Hematopoietic multipotent progenitor cell treated with erythropoietin and hydrocortisone succinate and interleukin-3 and kit ligand, for 8 days (in vitro differentiated cells): ENCODE results near the gene MATCAP1.

Experiments used
- DNase-seq: peaks from one replicate; pipeline ENCODE4 v3.0.0-alpha.2; 2015

Gene MATCAP1

DNA sequence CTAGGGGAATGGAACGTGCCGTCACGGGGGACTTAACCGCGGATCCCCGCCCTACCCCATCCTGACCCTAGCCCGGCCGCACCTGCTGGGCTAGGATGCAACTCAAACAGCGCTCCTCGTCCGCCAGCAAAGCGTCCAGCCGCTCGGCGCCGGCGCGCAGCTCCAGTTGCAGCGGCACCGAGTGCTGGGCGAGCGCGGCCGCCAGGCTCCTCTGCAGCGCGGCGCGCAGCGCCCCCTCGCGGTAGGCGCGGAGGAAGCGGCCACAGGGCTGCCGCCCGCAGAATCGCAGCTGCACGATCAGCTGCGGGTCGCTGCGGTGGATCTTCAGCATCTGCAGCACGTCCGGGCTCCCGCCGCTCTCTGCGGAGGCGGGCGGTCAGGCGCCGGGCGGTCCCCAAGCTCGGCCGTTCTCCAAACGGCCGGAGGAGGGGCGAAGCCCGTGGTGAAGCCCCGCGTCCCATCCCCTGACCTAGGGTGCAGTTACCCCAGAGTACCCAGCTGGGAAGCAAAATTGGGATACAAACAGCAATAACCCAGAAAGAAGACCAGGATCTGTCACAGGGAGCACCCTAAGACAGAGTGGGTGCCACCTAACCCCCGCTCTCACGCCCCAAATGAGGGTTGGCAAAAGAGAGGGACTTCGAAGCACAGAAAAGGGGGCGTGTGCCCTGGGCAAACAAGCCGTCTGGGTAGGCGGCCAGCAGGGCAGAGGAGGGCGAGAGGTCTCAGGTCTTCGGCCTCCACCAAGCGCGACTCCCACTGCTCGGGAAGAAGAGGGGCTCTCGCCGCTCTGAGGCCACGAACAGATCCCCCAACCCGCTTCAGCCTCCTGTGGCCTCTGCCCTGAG lies 28.2 kb downstream of the MATCAP1 start:
- peak; percentile 60 for DNase-seq

DNA sequence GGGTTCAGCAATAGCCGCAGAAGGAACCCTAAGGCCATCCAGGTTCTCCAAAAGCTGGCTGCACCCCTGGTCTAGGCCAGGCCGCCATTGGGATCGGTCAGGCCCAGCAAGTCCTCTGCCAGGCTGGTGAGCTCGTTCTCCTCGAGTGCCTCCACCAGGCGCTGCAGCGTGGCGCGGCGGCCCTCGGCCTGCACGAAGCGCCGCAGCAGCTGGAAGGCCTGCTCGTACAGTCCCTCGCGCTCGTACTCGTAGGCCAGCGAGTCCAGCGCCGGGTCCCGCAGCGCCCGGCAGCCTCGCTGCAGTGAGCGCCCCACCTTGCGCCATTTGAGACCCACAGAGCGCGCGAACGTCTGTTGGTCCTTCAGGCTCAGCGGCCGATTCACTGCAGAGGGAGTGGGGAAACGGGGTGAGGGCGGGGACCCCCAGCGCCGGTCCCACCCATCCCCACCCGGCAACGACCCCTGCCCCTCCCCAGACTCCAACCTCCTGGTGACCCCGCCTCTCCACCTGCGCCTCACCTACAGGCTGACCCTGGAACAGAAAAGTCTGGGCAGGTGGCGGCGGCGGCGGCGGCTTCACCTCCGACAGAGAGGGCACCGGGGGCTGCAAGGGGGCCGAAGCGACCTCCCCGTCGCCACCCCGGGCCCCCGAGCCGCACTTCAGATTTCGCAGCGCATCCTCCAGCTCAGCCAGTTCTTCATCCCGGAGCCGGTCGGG lies 29.0 kb downstream of the MATCAP1 start:
- no peak for DNase-seq

DNA sequence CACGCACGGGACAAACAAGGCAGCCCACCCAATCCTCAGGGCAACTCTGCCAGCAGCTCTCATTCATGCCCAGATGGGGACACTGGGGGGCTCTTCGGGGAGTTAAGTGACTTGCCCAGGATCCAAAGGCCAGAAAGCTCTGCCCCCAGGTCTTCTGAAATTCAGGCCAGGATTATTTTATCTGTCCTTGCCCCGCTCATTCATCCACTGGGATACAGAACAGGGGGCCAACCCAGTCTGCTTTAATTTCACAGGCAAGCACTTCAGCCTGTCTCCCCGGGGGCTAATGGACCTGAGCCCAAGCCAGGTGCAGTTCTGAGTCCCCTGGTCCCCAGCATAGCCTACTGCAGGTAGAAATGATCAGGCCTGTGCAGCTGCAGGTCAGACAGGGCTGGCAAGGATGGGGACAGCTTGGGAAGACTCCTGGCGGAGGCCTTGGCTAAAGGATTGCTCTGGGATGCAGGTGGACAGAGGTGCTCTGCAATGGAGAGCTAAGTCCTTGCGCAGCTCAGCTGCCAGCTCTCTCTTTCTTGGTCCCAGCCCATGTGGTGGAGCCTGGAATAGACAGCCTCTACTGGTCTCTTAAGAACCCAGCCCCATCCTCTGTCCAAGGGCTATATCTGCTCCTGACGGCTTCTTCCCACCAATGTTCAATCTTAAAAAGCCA lies 32.2 kb downstream of the MATCAP1 start:
- peak; percentile 25 for DNase-seq

DNA sequence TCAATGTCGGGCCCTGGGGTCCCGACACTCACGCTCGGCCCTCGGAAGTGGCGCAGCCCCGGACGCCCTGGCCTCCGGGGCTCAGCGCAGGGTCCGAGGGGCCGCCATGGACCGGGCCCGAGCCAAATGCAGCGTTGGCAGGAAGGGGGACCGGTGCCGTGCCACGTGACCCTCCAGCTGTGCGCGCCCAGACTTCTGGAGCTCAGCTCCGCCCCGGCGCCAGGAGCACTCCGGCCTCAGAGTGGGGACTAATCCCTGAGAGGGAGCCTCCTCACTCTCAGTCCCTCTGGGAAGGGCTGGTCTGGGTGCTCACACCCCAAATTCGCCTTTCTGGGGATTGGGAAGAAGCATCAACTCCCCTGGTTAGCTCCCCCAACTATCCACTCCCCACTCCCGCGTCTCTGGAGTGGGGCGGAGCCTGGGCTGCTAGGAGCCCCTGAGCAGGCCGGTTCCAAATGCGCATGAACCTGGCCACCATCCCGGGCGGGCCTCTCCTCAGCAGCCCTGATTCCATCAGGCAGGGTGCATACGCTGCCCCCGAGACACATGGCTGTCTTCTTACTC lies 32.8 kb downstream of the MATCAP1 start, which contains the start of gene B3GNT9:
B3GNT9 (minus strand) TSS at position 166 of the 564 bp plus-strand sequence. CDS start 513 bp downstream, outside the sequence.
- DNase-seq: peak; percentile 60

DNA sequence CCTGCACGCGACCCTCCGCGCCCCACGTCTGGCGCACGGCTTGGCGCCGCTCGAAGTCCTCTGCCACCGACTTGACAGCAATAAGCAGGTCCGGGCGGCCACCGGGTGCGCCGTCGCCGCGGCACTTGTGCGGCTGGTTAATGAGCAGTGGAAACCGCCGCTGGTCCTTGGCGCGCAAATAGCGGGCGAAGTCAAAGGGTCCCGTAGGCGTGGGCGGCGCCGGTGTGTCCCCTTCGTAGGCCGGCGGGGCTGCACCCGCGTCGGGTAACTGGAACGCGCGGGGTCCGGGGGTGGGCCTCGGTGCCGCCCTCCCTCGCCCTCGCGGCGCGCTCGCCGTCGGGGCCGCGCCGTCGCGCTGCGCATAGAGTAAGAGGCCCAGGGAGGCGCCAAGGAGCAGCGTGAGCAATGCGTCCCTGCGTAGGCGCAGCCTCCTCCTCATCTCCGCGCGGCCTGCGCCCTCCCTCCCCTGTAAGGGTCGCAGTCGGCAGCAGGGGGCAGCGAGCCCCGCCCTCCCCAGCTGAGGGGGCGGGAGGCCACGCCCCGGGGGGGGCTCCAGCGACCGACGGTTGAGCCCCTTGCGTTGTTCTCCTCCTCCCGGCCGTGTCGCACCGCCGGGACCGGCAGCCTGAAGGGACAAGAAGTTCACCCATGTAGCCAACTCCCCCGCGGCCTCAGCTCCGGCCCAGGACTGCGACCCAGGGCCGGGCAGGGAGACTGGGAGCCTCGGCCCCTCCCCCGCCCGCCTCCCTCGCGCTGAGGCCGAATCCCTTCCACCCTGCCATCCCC lies 33.5 kb downstream of the MATCAP1 start:
- DNase-seq: peak; percentile 57

DNA sequence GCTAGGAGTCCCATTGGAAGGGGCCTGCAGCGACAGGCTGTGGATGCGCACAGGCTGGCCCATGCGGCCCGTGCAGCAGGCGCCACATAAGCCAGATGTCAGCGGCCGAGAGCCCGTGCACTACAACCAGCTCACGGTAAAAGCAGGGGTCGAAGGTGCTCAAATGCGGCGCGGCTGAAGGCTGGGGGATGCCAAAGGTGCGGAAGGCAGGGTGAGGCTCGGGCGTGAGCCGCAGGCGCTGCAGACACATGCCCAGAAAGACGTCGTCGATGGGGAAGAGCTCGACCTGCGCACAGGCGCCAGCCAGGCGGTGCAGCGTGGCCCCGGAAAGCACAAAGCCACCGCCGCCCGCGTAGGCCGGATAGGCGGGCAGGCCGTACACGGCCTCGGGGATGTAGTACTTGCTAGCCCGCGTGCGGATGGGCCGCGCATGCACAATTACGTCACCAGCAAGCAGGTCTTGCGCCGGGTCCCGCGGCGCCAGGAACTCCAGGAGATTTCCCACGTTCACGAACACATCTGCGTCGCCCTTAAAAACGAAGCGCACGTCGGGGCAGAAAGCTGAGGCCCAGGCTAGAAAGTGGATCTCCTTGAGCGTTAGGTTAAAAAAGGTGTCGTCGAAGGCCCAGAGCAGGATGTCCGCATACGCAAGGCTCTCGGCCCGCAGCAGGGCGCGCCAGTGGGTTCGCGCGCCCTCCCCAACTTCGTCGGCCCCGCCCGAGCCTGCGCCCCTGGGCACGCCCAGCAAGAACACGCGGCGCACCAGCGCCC lies 34.3 kb downstream of the MATCAP1 start:
- DNase-seq: no peak

DNA sequence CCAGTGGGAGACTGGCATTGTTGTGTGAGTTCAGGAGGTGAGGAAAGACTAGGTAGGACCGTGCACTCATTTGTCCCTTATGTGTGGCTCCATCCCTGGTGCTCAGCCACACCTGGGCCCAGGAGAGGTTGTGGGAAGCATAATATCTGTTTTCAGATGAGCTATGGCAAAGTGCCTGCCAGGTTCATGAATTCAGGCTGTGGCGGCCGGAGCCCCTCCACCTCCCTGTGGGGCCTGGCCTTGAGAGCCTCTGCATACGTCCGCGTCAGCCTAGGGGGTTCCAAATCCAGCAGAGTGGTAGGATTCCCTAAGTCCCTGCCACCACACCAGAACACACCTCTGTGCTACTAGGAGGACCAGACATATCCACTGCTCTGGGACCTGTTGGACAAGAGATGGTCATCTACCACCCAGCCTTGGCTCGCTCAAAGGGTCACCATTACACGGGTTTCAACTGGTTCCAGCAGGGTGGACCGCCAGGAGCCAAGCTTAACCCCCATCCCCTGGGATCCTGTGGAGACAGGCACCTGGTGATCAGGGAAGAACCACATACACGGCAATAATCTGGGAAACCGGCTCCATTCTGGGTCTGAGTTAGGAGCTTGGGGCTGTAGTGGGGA lies 35.0 kb downstream of the MATCAP1 start:
- DNase-seq: no peak

DNA sequence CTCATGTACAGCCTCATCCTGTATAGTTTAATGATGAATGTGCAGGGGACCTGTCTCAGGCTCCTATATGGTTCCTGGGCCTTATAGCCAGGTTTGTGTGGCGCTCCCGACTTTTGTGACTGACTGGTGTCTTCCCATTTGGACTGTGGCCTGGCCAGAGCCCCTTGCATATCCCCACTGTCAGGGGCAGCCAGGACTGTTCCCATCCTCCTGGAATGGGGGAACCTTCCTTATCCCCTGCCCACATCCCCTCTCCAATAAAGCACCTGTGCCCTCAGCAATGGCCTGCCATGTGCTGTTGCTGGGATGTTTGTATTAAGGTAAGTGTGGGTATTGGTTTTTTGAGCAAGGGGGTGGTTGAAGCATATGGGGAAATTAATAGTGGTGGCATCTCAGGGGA lies 35.5 kb downstream of the MATCAP1 start:
- no peak for DNase-seq

DNA sequence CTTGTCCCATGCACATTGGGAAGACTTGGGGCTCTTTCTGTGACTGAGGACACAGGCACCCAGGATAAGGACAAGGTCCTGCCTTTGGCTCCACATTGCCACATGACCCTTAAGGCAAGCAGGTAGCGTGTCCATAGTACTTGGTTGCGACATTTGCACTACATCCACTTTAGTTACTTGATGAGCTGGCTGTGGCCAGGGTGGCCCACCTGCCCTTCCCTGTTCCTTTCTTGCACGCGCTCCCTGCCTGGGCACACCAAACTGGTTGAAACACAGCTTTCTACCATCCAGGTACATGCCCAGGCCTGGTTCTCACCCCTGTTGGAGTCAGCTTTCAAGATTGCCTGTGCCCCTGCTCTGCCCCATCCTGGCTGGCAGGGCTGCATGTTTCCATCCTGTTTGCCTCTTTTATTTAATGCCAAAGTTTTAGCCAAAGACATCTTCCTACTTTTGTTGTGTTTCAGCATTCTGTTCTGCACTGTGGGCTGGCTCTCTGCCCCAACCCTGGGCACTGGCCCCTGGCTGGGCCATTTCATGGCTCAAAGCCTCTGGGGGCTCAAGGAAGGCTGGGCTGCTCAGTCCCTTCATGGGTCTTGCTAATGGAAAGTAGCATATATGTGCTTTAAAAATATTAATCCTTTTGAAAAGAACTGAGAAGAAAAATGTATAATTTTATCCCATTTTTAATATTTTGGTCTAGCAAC lies 36.2 kb downstream of the MATCAP1 start:
- DNase-seq: no peak

DNA sequence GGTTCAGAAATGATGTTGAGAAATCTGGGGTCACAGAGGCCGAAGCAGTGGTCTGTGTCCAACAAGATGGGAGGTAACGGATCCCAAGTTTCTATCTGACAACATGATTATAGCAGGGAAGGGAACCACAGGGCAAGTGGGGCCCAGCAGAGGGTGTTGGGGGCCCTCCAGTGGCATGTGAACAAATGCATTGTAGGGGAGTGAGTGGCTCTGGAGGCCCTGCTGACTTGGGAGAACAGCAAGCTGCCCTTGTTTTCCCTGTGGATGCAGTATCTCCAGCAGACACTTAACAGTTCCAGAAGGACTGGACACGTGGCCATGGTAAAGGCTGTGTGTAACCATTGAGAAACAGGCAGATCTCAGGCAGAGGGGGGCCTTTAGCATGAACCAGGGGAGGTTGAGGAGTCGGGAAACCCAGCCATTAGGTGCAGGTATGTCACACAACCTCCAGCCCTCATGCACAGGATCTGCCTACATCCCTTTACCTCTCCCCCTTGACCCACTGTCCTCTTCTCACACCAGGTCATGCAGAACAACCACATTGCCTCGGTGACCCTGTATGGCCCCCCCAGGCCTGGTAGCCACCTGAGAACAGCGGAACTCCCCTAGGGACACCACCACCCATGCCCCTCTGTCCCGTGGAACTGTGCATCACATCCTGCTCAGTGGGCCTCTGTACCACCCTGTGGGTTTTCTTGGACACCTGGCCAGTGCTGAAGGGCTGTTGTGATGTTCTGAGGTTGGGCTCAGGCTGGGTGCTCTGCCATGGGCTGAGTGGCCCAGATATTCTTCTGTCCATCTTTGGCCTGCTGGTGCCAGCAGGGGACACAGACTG lies 37.0 kb downstream of the MATCAP1 start:
- DNase-seq: no peak

DNA sequence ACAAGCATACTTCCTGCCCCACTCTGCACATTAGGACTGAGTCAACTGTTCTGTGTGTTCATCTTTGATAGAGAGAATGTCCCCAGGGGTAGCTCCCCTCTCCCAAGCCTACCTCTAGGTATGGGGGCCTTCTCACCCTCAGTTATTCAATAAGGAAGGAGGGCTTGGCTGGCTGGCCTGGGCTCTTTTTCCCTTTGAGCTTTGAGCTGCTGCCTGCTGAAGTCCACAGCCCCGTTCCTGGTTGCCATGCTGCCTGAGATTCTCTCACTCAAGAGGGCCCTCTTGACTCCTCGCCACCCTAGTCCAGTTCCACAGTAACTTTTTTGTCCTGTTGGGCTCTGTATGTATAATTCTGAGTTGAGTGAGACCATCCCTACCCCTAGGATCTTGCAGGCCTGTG lies 38.0 kb downstream of the MATCAP1 start:
- no peak for DNase-seq

DNA sequence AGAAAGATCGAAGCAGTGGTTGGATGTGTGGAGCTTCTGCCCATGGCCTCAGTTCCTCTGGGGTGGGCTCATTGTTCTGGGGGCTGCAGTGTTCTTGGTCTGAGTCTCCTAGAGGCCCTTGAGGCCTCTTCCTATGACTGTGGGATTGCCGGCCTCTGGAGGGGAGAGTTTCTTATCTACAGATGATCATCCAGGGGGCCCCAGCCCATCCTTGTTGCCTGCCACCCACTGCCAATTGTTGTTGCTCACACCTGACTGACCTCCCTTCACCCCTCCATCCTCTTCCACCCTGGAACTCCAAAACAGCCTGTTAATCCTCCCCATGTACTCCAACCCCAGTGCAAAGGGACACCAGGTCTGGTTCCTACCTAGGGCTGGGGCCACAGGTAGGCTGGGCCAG lies 38.8 kb downstream of the MATCAP1 start:
- no peak for DNase-seq

DNA sequence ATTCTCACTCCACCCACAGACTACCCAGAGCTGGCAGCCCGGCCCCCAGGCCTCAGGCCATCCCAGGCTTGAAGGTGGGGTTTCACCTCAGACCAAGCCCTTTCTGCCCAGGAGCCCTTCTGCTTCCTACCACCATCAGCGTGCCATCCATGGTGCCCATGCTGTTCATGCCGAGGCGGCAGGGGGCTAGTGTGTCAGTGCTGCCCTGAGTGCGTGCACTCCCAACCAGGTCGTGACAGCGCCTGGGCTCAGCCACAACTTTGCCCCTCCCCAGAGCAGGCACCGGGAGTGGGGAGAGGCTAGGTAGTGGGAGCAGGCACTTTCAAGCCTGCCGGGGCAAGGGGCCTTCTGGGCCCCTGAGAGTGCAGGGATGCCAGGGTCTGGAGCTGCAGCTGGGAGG lies 41.4 kb downstream of the MATCAP1 start:
- no peak for DNase-seq

DNA sequence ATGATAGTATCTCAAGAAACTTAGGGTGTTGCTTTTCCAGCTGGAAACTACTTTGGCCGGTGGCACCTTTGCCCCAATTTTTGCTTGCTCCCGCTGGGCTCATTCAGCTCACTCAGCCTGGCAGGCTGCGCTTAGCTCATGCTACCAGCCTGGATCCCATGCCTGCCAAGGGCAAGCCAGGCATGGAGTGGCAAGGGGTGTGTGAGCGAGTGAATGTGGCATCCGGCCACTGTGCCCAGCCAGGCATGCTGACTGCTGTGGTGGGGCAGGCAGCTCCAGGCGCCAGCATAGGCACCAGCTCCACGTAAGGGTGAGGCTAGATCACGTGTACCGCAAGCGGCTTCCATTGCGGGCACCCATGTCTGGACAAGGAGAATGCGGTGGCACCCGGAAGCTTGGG lies 42.4 kb downstream of the MATCAP1 start:
- no peak for DNase-seq

DNA sequence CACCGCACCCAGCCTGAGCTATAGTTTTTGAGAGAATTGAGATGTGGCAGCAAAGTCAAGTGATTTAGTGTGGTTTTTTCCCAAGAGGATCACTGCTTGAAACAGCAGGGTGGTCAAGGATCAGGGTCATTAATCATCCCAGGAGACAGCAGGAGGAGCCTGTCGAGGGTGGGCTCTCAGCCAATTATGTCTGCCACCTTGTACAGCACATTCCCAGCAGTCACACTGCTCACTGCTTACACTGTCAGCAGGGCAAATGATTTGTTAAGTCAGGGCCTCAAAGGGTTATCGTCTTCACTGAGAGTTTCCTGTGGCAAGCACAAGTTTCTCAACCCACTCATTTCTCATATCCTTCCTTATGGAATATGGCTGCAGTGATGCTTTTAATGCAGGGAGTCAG lies 46.2 kb downstream of the MATCAP1 start:
- DNase-seq: no peak

DNA sequence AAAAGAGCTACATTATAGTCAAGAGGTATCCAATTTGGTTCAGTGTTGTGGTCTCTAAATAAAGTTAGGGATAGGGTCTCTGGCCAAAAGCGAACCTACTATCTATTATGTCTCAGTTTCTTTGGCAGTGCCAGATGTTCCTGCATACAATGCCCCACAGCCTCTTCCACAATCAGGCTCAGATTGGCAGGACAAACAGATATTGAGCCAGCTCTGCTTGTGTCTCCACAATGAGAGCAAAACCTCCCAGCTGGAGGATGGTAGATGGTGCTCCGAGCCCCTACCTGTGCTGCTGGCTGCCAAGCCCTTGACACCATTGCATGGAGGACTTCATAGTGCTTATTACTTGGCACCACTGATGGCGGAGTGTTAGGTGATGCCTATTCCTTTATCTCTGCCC lies 54.3 kb downstream of the MATCAP1 start:
- no peak for DNase-seq

DNA sequence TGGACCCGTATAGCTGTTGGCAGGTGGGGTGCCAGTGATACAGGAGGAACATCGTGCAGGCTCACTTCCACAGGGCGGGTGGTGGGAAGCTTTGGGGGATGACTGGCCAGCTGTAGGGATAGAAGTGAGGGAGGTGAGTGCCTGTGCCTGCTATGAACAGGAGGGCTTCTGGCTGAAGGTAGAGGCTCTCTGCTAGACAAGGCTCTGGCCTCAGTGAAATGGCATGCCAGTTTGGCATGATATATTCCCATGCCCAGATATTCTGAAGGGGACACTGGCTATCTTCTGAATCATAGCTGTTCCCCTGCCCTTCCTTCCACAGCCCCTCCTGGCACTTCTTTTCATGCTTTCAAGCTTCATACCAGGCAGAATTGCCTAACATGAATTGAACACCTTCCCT lies 54.9 kb downstream of the MATCAP1 start:
- DNase-seq: no peak

DNA sequence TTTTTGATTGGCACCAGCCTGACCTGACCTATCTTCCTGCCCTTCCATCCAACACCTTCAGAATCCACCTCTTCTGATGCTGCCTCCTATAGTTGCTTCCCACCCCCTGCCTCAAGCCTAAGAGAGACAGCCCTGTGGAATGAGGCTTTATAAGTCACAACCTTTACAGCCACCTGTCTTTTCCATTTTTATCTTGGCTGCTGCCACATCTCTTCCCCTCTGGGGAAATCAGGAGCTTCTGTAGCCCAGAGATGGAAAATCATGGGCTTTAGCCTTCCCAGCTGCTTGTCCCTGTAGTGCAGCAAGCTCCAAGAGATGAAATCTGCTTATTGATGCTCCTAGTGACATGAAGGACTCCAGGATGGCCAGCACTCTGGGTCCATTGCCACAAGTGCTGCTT lies 55.3 kb downstream of the MATCAP1 start:
- no peak for DNase-seq
